GM19023 (cell line): ENCODE measurements around the gene UHRF2.
"Not testable (repeated sequence)": the region's sequence is repeated elsewhere in the genome, so short reads cannot be mapped to it uniquely, and the experiment has no call there.

ENCODE experiments used
- ATAC-seq: cut with Tn5 transposase; IDR thresholded peaks from one replicate; pipeline ENCODE4 v1.9.1; 2021; ENCODE audit warnings: mild to moderate bottlenecking, moderate library complexity; ENCODE audit not compliant: unreplicated experiment

Gene UHRF2

GRCh38 chr9:6412487-6413364 is at the start of gene UHRF2:
Gene UHRF2 (plus strand): TSS chr9:6413199. CDS start chr9:6413491, 292 bp downstream.
- ATAC-seq: peak; percentile 86

GRCh38 chr9:6367128-6367890 is 45.7 kb upstream of the UHRF2 start:
- ATAC-seq: no peak

DNA sequence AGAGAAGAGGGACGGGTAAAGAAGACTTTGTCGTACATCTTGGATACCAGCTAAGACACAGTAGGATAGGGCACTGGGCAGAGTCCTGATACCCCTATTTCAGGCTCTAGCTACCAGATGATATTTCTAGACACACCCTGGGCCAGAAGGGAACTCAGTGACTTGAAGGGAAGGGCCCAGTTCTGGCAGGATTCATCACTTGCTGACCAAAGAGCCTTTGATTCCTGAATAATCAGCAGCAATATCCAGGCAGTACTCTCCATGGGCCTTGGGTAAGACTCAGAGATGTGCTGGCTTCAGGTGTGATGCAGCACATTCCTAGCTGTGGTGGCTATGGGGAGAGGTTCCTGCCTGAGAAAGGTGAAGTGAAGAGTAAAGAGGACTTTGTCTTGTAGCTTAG is 44.2 kb upstream of the UHRF2 start:
- ATAC-seq: no peak

- not testable (repeated sequence) for ATAC-seq
Observed at GRCh38 chr9:6381477-6382012, 31.5 kb upstream of the UHRF2 start.

DNA sequence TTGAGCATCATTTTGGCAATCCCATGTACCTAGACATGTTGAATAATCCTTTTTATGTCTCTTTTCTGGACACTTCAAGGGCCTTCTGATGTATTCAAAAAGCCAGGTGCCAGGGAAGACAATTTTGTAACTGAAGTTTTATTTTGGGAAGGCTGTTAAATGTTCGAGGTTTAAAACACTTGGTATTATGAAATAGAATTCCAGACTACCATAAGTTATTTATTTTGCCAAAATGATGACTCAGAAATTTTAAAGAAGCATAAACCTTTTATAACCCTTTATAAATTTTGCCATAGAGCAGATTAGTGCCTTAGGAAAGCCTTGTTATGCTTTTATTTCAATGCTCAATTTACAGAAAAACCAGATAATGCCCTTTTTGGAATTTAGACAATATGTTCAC is 30.3 kb upstream of the UHRF2 start:
- no peak for ATAC-seq

- no peak for ATAC-seq
Observed at GRCh38 chr9:6383551-6384225, 29.3 kb upstream of the UHRF2 start.

GRCh38 chr9:6384732-6385131 is 28.3 kb upstream of the UHRF2 start:
- ATAC-seq: no peak

- ATAC-seq: no peak
Observed at GRCh38 chr9:6399071-6399470, 13.9 kb upstream of the UHRF2 start.

- ATAC-seq: no peak
Observed at GRCh38 chr9:6405371-6405770, 7.6 kb upstream of the UHRF2 start.

DNA sequence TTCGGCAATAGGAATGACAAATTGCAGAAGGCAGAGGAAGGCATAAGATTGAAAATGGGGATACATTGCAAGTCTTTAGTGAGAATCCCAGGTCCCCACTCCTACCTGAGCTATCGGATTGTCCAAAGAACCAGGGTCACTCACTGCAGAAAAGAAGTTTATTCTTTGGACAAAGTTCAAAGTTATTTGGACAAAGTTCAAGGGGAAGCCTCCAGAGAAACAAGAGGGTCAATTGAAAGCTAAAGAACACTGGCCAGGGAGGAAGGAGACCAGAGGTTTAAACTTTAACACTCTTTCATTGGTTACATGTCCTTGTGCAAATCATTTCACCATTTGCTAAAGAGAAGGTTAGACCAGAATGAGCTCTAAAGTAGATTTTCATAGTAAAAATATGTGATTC is 5.2 kb upstream of the UHRF2 start:
- no peak for ATAC-seq

DNA sequence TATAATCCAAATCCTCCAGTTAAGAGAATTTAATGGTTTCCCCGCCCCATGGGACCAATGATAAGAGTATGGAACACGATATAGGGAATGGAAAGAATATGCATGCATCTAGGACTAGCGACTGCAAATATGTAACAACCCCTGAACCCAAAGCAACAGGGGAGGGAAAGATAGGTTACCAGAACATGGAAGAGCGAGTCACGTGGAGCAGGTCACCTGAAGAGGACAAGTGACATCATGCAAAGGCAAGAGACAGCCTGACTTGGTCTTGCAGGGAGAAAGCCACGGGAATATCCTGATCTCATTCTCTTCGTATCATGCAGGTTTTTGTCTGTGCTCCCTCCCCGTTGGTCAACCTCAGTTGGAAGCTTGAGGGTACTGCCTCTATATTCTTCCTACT is 4.7 kb upstream of the UHRF2 start:
- no peak for ATAC-seq

- no peak for ATAC-seq
Observed at GRCh38 chr9:6409811-6410210, 3.2 kb upstream of the UHRF2 start.

DNA sequence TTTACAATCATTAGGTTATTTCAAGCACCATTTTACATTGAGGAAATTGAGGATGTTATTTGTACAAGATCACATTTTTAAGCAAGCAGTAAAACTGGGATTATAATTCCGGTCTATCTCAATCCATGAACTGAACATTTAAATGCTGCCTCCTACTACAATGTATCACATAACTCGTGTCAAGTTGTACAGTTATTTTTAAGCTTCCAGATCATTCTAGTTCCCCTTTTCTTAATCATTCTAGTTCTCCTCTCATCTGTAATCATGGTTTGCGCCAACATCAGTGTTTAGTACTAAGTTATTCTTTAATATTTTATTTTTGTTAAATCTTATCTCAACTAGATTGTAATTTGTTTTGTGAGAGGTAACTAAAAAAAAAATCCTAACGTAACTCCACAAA is 2.4 kb upstream of the UHRF2 start:
- ATAC-seq: no peak

- ATAC-seq: peak; percentile 19
Observed at GRCh38 chr9:6413365-6414246, 607 bp downstream of the UHRF2 start.

GRCh38 chr9:6414247-6414641 is 1.2 kb downstream of the UHRF2 start:
- ATAC-seq: no peak

- ATAC-seq: no peak
Observed at GRCh38 chr9:6415266-6415665, 2.3 kb downstream of the UHRF2 start.

GRCh38 chr9:6417186-6417585 is 4.2 kb downstream of the UHRF2 start:
- ATAC-seq: no peak

DNA sequence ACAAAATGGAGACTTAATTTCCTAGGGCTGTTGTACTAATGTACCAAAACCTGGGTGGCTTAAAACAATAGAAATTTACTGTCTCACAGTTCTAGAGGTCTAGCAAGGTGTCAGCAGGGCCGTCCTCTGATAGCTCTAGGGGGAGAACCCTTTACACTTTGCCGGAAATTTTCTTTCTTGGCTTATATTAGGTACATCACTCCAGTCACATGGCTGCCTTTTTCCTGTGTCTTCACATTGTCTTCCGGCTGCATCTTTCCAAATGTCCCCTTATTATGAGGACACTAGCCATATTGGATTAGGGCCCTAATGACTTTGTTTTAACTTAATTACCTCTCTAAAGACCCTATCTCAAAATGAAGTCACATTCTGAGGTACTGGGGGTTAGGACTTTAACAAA is 5.8 kb downstream of the UHRF2 start:
- no peak for ATAC-seq

DNA sequence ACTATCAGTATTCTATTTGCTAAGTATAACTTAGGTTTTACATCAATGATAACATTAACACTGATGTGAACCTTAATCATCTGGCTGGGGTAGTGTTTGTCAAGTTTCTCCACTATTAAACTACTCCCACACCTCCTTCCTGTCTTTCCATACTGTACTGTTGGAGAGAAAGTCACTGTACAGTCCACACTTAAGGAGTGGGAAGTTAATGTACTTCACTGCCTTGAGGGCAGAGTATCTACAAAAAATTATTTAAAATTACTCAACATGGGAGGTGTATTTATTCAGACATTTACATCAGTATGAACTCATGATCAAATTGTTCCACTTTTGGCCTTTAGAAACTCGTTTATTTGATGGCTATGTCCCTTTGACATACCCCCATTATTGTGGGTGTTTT is 11.9 kb downstream of the UHRF2 start:
- no peak for ATAC-seq

GRCh38 chr9:6426117-6426516 is 13.1 kb downstream of the UHRF2 start:
- ATAC-seq: no peak
